Neural cell (in vitro differentiated cells): ENCODE data around the gene CNTLN. TPM values are rescaled to one million over a fixed set of nuclear protein-coding genes. Genes with fewer than 3 reads are reported as not detected.

ENCODE experiments used
- H2AFZ ChIP-seq: fragments of 200-600, 300-800 bp; sonication (generic), shearing (Covaris generic); 2 replicates; pipeline ENCODE4 v1.6.0; 2014; ENCODE audit warnings: low read depth, mild to moderate bottlenecking, antibody characterized with exemption, low read length, moderate library complexity
- H3F3A ChIP-seq: fragments of 200-600 bp; shearing (Covaris generic); 2 replicates; pipeline ENCODE4 v1.6.1; 2016; ENCODE audit warnings: mild to moderate bottlenecking, moderate library complexity, mixed read lengths, antibody characterized with exemption, low read length; ENCODE audit not compliant: insufficient read depth, poor library complexity, severe bottlenecking
- H3K27ac ChIP-seq: fragments of 200-600, 300-800 bp; sonication (generic), shearing (Covaris generic); 2 replicates; pipeline ENCODE4 v1.5.1; 2014; ENCODE audit warnings: mild to moderate bottlenecking, low read length, moderate library complexity
- H3K27me3 ChIP-seq: fragments of 300-800, 200-600 bp; sonication (generic), shearing (Covaris generic); 2 replicates; pipeline ENCODE4 v1.6.0; 2014; ENCODE audit warnings: mild to moderate bottlenecking, low read depth, low read length, moderate library complexity; ENCODE audit not compliant: insufficient read depth
- H3K36me3 ChIP-seq: fragments of 300-800, 200-600 bp; sonication (generic), shearing (Covaris generic); 2 replicates; pipeline ENCODE4 v1.5.1; 2014; ENCODE audit warnings: mild to moderate bottlenecking, antibody characterized with exemption, low read length, moderate library complexity; ENCODE audit not compliant: insufficient read depth
- H3K4me2 ChIP-seq: fragments of 300-800, 200-600 bp; sonication (generic), shearing (Covaris generic); 2 replicates; pipeline ENCODE4 v1.6.0; 2014; ENCODE audit warnings: mild to moderate bottlenecking, low read length
- H3K4me3 ChIP-seq: fragments of 300-800, 200-600 bp; sonication (generic), shearing (Covaris generic); 2 replicates; pipeline ENCODE4 v1.5.1; 2014; ENCODE audit warnings: mild to moderate bottlenecking, low read length, moderate library complexity
- H3K79me2 ChIP-seq: fragments of 200-600 bp; shearing (Covaris generic); replicated peaks from 2 replicates; pipeline ENCODE4 v1.6.0; 2014; ENCODE audit warnings: mild to moderate bottlenecking, low read length, moderate library complexity; ENCODE audit not compliant: insufficient read depth
- H3K9ac ChIP-seq: fragments of 300-800, 200-600 bp; sonication (generic), shearing (Covaris generic); 2 replicates; pipeline ENCODE4 v1.6.1; 2016; ENCODE audit warnings: mild to moderate bottlenecking, low read length, mixed read lengths
- H3K9me2 ChIP-seq: fragments of 200-600 bp; shearing (Covaris generic); 2 replicates; pipeline ENCODE4 v1.6.1; 2016; ENCODE audit warnings: mild to moderate bottlenecking, low read length, mixed read lengths; ENCODE audit not compliant: insufficient read depth
- H3K9me3 ChIP-seq: fragments of 200-600, 300-800 bp; sonication (generic), shearing (Covaris generic); 2 replicates; pipeline ENCODE4 v1.6.1; 2016; ENCODE audit warnings: mild to moderate bottlenecking, mixed run types, low read length, moderate library complexity, mixed read lengths
- H4K20me1 ChIP-seq: fragments of 200-600 bp; shearing (Covaris generic); 2 replicates; pipeline ENCODE4 v1.6.1; 2016; ENCODE audit warnings: mild to moderate bottlenecking, mixed run types; ENCODE audit not compliant: insufficient read depth
- EP300 ChIP-seq: fragments of 450-650 bp; conservative IDR thresholded peaks from 2 replicates; pipeline ENCODE4 v1.6.1; 2014; ENCODE audit warnings: antibody characterized with exemption, mild to moderate bottlenecking, moderate library complexity; ENCODE audit not compliant: poor library complexity, severe bottlenecking
- EZH2 ChIP-seq: fragments of 200-600, 300-800 bp; shearing (Covaris generic), sonication (generic); IDR thresholded peaks from 2 replicates; pipeline ENCODE4 v1.6.1; 2014; ENCODE audit warnings: antibody characterized with exemption, low read length, borderline replicate concordance, mild to moderate bottlenecking; ENCODE audit not compliant: insufficient read depth, poor library complexity, severe bottlenecking
- MXI1 ChIP-seq: fragments of 450-650 bp; conservative IDR thresholded peaks from 2 replicates; pipeline ENCODE4 v1.6.1; 2014; ENCODE audit warnings: antibody characterized with exemption, mild to moderate bottlenecking; ENCODE audit not compliant: poor library complexity, severe bottlenecking
- POLR2AphosphoS5 ChIP-seq: IDR thresholded peaks from 2 replicates; pipeline ENCODE4 v1.6.1; 2012
- RAD21 ChIP-seq: fragments of 450-650 bp; conservative IDR thresholded peaks from 2 replicates; pipeline ENCODE4 v1.6.1; 2014; ENCODE audit warnings: antibody characterized with exemption, mild to moderate bottlenecking, moderate library complexity
- SMC3 ChIP-seq: fragments of 450-650 bp; conservative IDR thresholded peaks from 2 replicates; pipeline ENCODE4 v1.6.1; 2014; ENCODE audit warnings: antibody characterized with exemption, mild to moderate bottlenecking, moderate library complexity; ENCODE audit not compliant: poor library complexity
- TAF1 ChIP-seq: IDR thresholded peaks from 2 replicates; pipeline ENCODE4 v1.6.1; 2012; ENCODE audit warnings: low read depth
- polyA plus RNA-seq: library from polyadenylated mRNA; depleted of rRNA; stranded (reverse); fragments of >200 nt; gene quantifications from 2 replicates; pipeline ENCODE4 v1.2.3, GENCODE V29; 2014
- TF ChIP-seq, protein P1 (sequence below): IDR thresholded peaks from 2 replicates; pipeline ENCODE4 v1.6.1; 2012; ENCODE audit warnings: borderline replicate concordance
- TF ChIP-seq, protein P2 (sequence below): fragments of 450-650 bp; IDR thresholded peaks from 2 replicates; pipeline ENCODE4 v1.5.1; 2014; ENCODE audit warnings: antibody characterized with exemption, mild to moderate bottlenecking, moderate library complexity; ENCODE audit not compliant: poor library complexity, severe bottlenecking

Gene CNTLN
- polyA plus RNA-seq, 1 donor from 2014 or later, result 5.0 TPM

DNA sequence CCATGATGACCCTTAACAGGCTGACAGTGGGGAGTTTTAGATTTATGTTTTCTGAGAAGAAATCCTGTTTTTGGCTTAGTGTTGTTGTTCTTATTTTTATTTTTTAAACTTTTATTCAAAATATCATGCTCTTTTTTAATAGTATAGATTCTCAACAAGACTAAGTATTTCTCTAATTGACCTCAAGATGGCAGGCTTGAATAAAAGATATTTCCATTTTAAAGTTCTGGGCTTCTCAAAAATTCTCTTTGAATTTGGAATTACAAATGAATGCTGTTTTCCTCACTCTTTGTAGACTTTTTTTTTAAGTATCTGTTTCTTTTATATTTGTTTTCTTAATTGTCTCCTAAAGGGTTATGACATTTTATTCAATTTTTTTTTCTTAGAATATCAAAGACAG is 394.0 kb downstream of the CNTLN start:
- Histone ChIP-seq H3K9me3 (no peaks in the 10 kb centered on the region), H3K27ac (no peak overlapping the region), H3K9me2 (no peaks in the 10 kb centered on the region), H3K9ac (no peak overlapping the region), H3K4me3 (no peak overlapping the region), H3K36me3 (no peaks in the 10 kb centered on the region), H3F3A (no peaks in the 10 kb centered on the region), H3K79me2 (no peaks in the 10 kb centered on the region), H2AFZ (no peak overlapping the region), H3K4me2 (no peak overlapping the region), H3K27me3 (no peaks in the 10 kb centered on the region), H4K20me1 (no peaks in the 10 kb centered on the region)
- TF ChIP-seq POLR2AphosphoS5 (no peak), SMC3 (peak; percentile 75), TAF1 (no peak), EZH2 (no peak), RAD21 (peak; percentile 75), MXI1 (no peak), EP300 (no peak)
- TF ChIP-seq, protein P1, sequence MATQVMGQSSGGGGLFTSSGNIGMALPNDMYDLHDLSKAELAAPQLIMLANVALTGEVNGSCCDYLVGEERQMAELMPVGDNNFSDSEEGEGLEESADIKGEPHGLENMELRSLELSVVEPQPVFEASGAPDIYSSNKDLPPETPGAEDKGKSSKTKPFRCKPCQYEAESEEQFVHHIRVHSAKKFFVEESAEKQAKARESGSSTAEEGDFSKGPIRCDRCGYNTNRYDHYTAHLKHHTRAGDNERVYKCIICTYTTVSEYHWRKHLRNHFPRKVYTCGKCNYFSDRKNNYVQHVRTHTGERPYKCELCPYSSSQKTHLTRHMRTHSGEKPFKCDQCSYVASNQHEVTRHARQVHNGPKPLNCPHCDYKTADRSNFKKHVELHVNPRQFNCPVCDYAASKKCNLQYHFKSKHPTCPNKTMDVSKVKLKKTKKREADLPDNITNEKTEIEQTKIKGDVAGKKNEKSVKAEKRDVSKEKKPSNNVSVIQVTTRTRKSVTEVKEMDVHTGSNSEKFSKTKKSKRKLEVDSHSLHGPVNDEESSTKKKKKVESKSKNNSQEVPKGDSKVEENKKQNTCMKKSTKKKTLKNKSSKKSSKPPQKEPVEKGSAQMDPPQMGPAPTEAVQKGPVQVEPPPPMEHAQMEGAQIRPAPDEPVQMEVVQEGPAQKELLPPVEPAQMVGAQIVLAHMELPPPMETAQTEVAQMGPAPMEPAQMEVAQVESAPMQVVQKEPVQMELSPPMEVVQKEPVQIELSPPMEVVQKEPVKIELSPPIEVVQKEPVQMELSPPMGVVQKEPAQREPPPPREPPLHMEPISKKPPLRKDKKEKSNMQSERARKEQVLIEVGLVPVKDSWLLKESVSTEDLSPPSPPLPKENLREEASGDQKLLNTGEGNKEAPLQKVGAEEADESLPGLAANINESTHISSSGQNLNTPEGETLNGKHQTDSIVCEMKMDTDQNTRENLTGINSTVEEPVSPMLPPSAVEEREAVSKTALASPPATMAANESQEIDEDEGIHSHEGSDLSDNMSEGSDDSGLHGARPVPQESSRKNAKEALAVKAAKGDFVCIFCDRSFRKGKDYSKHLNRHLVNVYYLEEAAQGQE, result no peak
- TF ChIP-seq, protein P2, sequence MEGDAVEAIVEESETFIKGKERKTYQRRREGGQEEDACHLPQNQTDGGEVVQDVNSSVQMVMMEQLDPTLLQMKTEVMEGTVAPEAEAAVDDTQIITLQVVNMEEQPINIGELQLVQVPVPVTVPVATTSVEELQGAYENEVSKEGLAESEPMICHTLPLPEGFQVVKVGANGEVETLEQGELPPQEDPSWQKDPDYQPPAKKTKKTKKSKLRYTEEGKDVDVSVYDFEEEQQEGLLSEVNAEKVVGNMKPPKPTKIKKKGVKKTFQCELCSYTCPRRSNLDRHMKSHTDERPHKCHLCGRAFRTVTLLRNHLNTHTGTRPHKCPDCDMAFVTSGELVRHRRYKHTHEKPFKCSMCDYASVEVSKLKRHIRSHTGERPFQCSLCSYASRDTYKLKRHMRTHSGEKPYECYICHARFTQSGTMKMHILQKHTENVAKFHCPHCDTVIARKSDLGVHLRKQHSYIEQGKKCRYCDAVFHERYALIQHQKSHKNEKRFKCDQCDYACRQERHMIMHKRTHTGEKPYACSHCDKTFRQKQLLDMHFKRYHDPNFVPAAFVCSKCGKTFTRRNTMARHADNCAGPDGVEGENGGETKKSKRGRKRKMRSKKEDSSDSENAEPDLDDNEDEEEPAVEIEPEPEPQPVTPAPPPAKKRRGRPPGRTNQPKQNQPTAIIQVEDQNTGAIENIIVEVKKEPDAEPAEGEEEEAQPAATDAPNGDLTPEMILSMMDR, result peak; percentile 68

DNA sequence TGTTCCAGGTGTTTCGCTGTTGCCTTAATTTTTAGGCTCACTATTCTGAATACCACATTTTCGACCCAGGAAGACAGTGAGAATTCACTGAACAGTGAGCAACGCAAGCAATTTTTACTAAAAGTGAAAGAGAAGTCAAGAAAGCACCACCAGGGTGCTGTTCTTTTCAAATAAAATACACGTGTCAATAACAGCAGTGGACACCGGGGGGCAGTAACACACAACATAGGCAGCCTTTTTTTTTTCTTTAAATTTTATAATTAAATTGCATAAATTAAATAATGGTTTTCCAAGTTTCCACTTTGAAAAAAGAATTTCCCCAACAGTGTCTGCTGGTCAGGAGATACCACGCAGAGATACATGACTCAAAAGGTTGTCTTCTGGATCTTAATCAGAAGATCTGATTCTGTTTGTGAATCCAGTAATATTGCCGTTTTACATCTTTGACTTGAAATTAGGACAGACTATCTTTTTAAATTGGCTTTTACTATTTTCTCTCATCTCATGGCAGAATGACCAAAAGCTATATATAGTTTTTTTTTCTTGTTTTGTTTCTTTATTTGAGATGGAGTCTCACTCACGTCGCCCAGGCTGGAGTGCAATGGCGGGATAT is 396.9 kb downstream of the CNTLN start:
- no peaks in the 10 kb centered on the region for H3K27me3 ChIP-seq
- no peaks in the 10 kb centered on the region for H4K20me1 ChIP-seq
- H2AFZ ChIP-seq, result no peak overlapping the region
- H3K36me3 ChIP-seq, result no peaks in the 10 kb centered on the region
- no peaks in the 10 kb centered on the region for H3F3A ChIP-seq
- no peaks in the 10 kb centered on the region for H3K9me2 ChIP-seq
- H3K9ac ChIP-seq, result no peak overlapping the region
- H3K4me3 ChIP-seq, result no peak overlapping the region
- H3K4me2 ChIP-seq, result no peak overlapping the region
- no peak for TF ChIP-seq POLR2AphosphoS5
- TF ChIP-seq RAD21, result peak; percentile 80
- TF ChIP-seq SMC3, result peak; percentile 87
- TF ChIP-seq EP300, result no peak
- TF ChIP-seq, protein P1, result no peak
- TF ChIP-seq EZH2, result no peak
- TF ChIP-seq, protein P2, result peak; percentile 82
- TF ChIP-seq TAF1, result no peak
- no peak for TF ChIP-seq MXI1
- H3K27ac ChIP-seq, result no peak overlapping the region
- no peaks in the 10 kb centered on the region for H3K9me3 ChIP-seq
- no peaks in the 10 kb centered on the region for H3K79me2 ChIP-seq
